Adipose tissue (tissue), 3 donors: ENCODE results near the gene LRRC3B. TPM values are rescaled to one million over a fixed set of nuclear protein-coding genes. Genes with fewer than 3 reads are reported as not detected.

Experiments used
- H3K27ac ChIP-seq: one replicate; pipeline ENCODE4 v1.5.1; 2013; ENCODE audit warnings: low read depth, low read length
- WGBS, 3 donors: extraction: QIAGEN DNeasy Blood & Tissue Kit; methylation state at CpG; one replicate each; pipeline ENCODE4 v1.1.7; 2013; 5-methylcytosine and 5-hydroxymethylcytosine counted together
- polyA plus RNA-seq, 3 donors: library from polyadenylated mRNA; stranded (reverse); fragments of 200-250 nt; gene quantifications; one replicate each; pipeline ENCODE4 v1.2.3, GENCODE V29; 2013
- donor health status: healthy with polysubstance abuse.
- donor health status: Bipolar disorder and iron deficiency.
- donor health status: healthy.

LRRC3B gene
- polyA plus RNA-seq, 3 donors = 0.10 to 0.79 TPM; not detected in 1

GRCh38 chr3:26681632-26682031 is 59.1 kb downstream of the LRRC3B start:
- no peak overlapping the region for H3K27ac ChIP-seq
- 74 to 90% (median 87%) methylated on average over 2 of the region's 2 CpGs for WGBS, 3 donors

- H3K27ac ChIP-seq = no peak overlapping the region
- 71 to 84% (median 80%) methylated on average over 1 of the region's 1 CpG for WGBS, 3 donors
These were observed 59.8 kb downstream of the LRRC3B start for GRCh38 chr3:26682406-26682805.

GRCh38 chr3:26683902-26684301 is 61.3 kb downstream of the LRRC3B start:
- 57 to 71% (median 66%) methylated on average over 3 of the region's 3 CpGs for WGBS, 3 donors
- no peak overlapping the region for H3K27ac ChIP-seq

- H3K27ac ChIP-seq = no peak overlapping the region
- 84 to 86% (median 85%) methylated on average over 4 of the region's 4 CpGs for WGBS, 3 donors
These were observed 64.9 kb downstream of the LRRC3B start for GRCh38 chr3:26687466-26687865.

- no peak overlapping the region for H3K27ac ChIP-seq
- 65 to 68% (median 66%) methylated on average over 2 of the region's 2 CpGs for WGBS, 3 donors
These were observed 77.0 kb downstream of the LRRC3B start for GRCh38 chr3:26699553-26699952.

GRCh38 chr3:26703519-26703918 is 80.9 kb downstream of the LRRC3B start:
- 59 to 82% (median 74%) methylated on average over 3 of the region's 3 CpGs for WGBS, 3 donors
- no peak overlapping the region for H3K27ac ChIP-seq

GRCh38 chr3:26704736-26705135 is 82.2 kb downstream of the LRRC3B start:
- no peak overlapping the region for H3K27ac ChIP-seq
- WGBS, 3 donors = 76 to 91% (median 83%) methylated on average over 2 of the region's 2 CpGs

- H3K27ac ChIP-seq = no peak overlapping the region
- 63 to 80% (median 70%) methylated on average over 1 of the region's 1 CpG for WGBS, 3 donors
These were observed 85.9 kb downstream of the LRRC3B start for GRCh38 chr3:26708501-26708900.

- H3K27ac ChIP-seq = no peak overlapping the region
- 37 to 41% (median 41%) methylated on average over 5 of the region's 5 CpGs for WGBS, 3 donors
These were observed 89.8 kb downstream of the LRRC3B start for GRCh38 chr3:26712211-26713026.

- 58 to 83% (median 81%) methylated on average over 3 of the region's 3 CpGs for WGBS, 3 donors
- H3K27ac ChIP-seq = no peak overlapping the region
These were observed 90.5 kb downstream of the LRRC3B start for GRCh38 chr3:26713091-26713490.

- H3K27ac ChIP-seq = no peak overlapping the region
- 85 to 94% (median 93%) methylated on average over 3 of the region's 3 CpGs for WGBS, 3 donors
These were observed 91.9 kb downstream of the LRRC3B start for GRCh38 chr3:26714485-26714884.

GRCh38 chr3:26715431-26715830 is 92.9 kb downstream of the LRRC3B start:
- H3K27ac ChIP-seq = no peak overlapping the region
- WGBS, 3 donors = 66 to 90% (median 79%) methylated on average over 3 of the region's 3 CpGs

- no peak overlapping the region for H3K27ac ChIP-seq
- WGBS, 3 donors = 43 to 67% (median 57%) methylated on average over 1 of the region's 1 CpG
These were observed 95.7 kb downstream of the LRRC3B start for GRCh38 chr3:26718315-26718714.

GRCh38 chr3:26719134-26719533 is 96.6 kb downstream of the LRRC3B start:
- H3K27ac ChIP-seq = no peak overlapping the region
- 51 to 67% (median 64%) methylated on average over 4 of the region's 4 CpGs for WGBS, 3 donors

- H3K27ac ChIP-seq = no peak overlapping the region
- WGBS, 3 donors = 83 to 89% (median 87%) methylated on average over 2 of the region's 2 CpGs
These were observed 98.5 kb downstream of the LRRC3B start for GRCh38 chr3:26721047-26721446.

- H3K27ac ChIP-seq = no peak overlapping the region
- 80 to 87% (median 85%) methylated on average over 1 of the region's 1 CpG for whole genome bisulfite sequencing, 3 donors
These were observed 109.3 kb downstream of the LRRC3B start for GRCh38 chr3:26731843-26732242.

GRCh38 chr3:26750263-26750662 is 127.7 kb downstream of the LRRC3B start:
- 76 to 86% (median 78%) methylated on average over 2 of the region's 2 CpGs for WGBS, 3 donors
- no peak overlapping the region for H3K27ac ChIP-seq

- 65 to 75% (median 75%) methylated on average over 2 of the region's 2 CpGs for WGBS, 3 donors
- H3K27ac ChIP-seq = no peak overlapping the region
These were observed 129.9 kb downstream of the LRRC3B start for GRCh38 chr3:26752466-26752865.

- no peak overlapping the region for H3K27ac ChIP-seq
These were observed 130.5 kb downstream of the LRRC3B start for GRCh38 chr3:26753095-26753494.

GRCh38 chr3:26757978-26758377 is 135.4 kb downstream of the LRRC3B start:
- H3K27ac ChIP-seq = no peak overlapping the region
